PC-9 (cell line): ENCODE data around the gene ITPKB.

Source experiments
- EZH2 ChIP-seq: fragments of 200-600 bp; sonication (generic); IDR thresholded peaks from 2 replicates; pipeline ENCODE4 v1.8.0; 2017; ENCODE audit warnings: antibody characterized with exemption, low read depth
- TF ChIP-seq, protein P1 (sequence below): fragments of 200-600 bp; sonication (generic); conservative IDR thresholded peaks from 2 replicates; pipeline ENCODE4 v1.6.1; 2017; ENCODE audit warnings: mixed run types, antibody characterized with exemption, mild to moderate bottlenecking, moderate library complexity

- TF ChIP-seq EZH2 = no peak
- TF ChIP-seq, protein P1, sequence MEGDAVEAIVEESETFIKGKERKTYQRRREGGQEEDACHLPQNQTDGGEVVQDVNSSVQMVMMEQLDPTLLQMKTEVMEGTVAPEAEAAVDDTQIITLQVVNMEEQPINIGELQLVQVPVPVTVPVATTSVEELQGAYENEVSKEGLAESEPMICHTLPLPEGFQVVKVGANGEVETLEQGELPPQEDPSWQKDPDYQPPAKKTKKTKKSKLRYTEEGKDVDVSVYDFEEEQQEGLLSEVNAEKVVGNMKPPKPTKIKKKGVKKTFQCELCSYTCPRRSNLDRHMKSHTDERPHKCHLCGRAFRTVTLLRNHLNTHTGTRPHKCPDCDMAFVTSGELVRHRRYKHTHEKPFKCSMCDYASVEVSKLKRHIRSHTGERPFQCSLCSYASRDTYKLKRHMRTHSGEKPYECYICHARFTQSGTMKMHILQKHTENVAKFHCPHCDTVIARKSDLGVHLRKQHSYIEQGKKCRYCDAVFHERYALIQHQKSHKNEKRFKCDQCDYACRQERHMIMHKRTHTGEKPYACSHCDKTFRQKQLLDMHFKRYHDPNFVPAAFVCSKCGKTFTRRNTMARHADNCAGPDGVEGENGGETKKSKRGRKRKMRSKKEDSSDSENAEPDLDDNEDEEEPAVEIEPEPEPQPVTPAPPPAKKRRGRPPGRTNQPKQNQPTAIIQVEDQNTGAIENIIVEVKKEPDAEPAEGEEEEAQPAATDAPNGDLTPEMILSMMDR = no peak
Observed at GRCh38 chr1:226609836-226610455, 129.1 kb downstream of the ITPKB start.
